Measurements from ENCODE around the gene IL4I1. TPM values are rescaled to one million over a fixed set of nuclear protein-coding genes. Genes with fewer than 3 reads are reported as not detected.

Gene IL4I1
- total RNA-seq, 1 donor from 2014 or later, result 25.5 TPM

GRCh38 chr19:49858088-49858985, 38.4 kb downstream of the IL4I1 start:
- H3K36me3 Mint-ChIP-seq (ENCODE audit: low read depth), result peaks cover 60% of the 10 kb centered on the region
- peaks cover 16% of the 10 kb centered on the region for H3K4me1 Mint-ChIP-seq
- no peak overlapping the region for H3K27ac Mint-ChIP-seq
- H3K9me3 Mint-ChIP-seq, result no peaks in the 10 kb centered on the region
- intact Hi-C loops (cut with micrococcal nuclease), result no loop called here
- DNase-seq (no peak), ATAC-seq (ENCODE audit: low read depth) (no peak)
- H3K4me3 Mint-ChIP-seq, result no peak overlapping the region
- no peak for TF ChIP-seq CTCF (IDR thresholded peaks at IDR 0.05)
- no peaks in the 10 kb centered on the region for H3K27me3 Mint-ChIP-seq
- POLR2A ChIA-PET, result interaction anchor here (1.2 to 1.5 kb wide), 2 partner anchors 8 to 11 kb away, joined by 6 to 7 read pairs; partner anchors contain the start of gene PTOV1
- CTCF ChIA-PET, result no interaction called here

- intact Hi-C loops (cut with micrococcal nuclease), result no loop called here
- Mint-ChIP-seq H3K27ac (no peak overlapping the region), H3K4me1 (peaks cover 18% of the 10 kb centered on the region), H3K27me3 (no peaks in the 10 kb centered on the region), H3K36me3 (ENCODE audit: low read depth) (peaks cover 57% of the 10 kb centered on the region), H3K4me3 (no peak overlapping the region), H3K9me3 (no peaks in the 10 kb centered on the region)
- ChIA-PET CTCF (no interaction called here), POLR2A (interaction anchor here (0.6 to 1.2 kb wide), 2 partner anchors 11 to 22 kb away, joined by 6 to 7 read pairs; no protein-coding TSS in a partner anchor)
- TF ChIP-seq CTCF (IDR thresholded peaks at IDR 0.05), result no peak
- DNase-seq, result no peak
- no peak for ATAC-seq (ENCODE audit: low read depth)
Measured at GRCh38 chr19:49857838-49858087, 38.9 kb downstream of the IL4I1 start.

GRCh38 chr19:49857061-49857837, 39.4 kb downstream of the IL4I1 start:
- intact Hi-C loops (cut with micrococcal nuclease), result no loop called here
- ChIA-PET POLR2A (interaction anchor here (0.6 to 1.2 kb wide), 2 partner anchors 12 to 23 kb away, joined by 6 to 7 read pairs; no protein-coding TSS in a partner anchor), CTCF (no interaction called here)
- Mint-ChIP-seq H3K9me3 (no peaks in the 10 kb centered on the region), H3K27ac (no peak overlapping the region), H3K4me3 (no peak overlapping the region), H3K36me3 (ENCODE audit: low read depth) (peaks cover 57% of the 10 kb centered on the region), H3K27me3 (no peaks in the 10 kb centered on the region), H3K4me1 (peaks cover 23% of the 10 kb centered on the region)
- no peak for TF ChIP-seq CTCF (IDR thresholded peaks at IDR 0.05)
- ATAC-seq (ENCODE audit: low read depth) (no peak), DNase-seq (no peak)

- peaks cover 27% of the 10 kb centered on the region for H3K4me1 Mint-ChIP-seq
- no peak overlapping the region for H3K4me3 Mint-ChIP-seq
- no peak for TF ChIP-seq CTCF (IDR thresholded peaks at IDR 0.05)
- ATAC-seq (ENCODE audit: low read depth), result no peak
- no peaks in the 10 kb centered on the region for H3K27me3 Mint-ChIP-seq
- H3K36me3 Mint-ChIP-seq (ENCODE audit: low read depth), result peaks cover 54% of the 10 kb centered on the region
- intact Hi-C loops (cut with micrococcal nuclease), result no loop called here
- H3K27ac Mint-ChIP-seq, result no peak overlapping the region
- no peak for DNase-seq
- ChIA-PET CTCF (no interaction called here), POLR2A (no interaction called here)
- no peaks in the 10 kb centered on the region for H3K9me3 Mint-ChIP-seq
Measured at GRCh38 chr19:49856574-49857021, 40.1 kb downstream of the IL4I1 start.
